Neural crest cell (in vitro differentiated cells): ENCODE results near the gene MST1R. TPM values are rescaled to one million over a fixed set of nuclear protein-coding genes. Genes with fewer than 3 reads are reported as not detected.
A peak's percentile ranks its signal among the peaks of the same experiment; 100 is the strongest.
"Not testable (repeated sequence)": the region's sequence is repeated elsewhere in the genome, so short reads cannot be mapped to it uniquely, and the experiment has no call there.

Experiments used
- DNase-seq: peaks from one replicate; pipeline ENCODE4 v3.0.0; 2021; ENCODE audit warnings: low read depth, mixed read lengths, low spot score
- H3K27ac Mint-ChIP-seq: one replicate; pipeline ENCODE4 v1.8.0; 2021; ENCODE audit warnings: mild to moderate bottlenecking, mixed read lengths; ENCODE audit not compliant: unreplicated experiment
- H3K27me3 Mint-ChIP-seq: 2 replicates; pipeline ENCODE4 v1.8.0; 2021; ENCODE audit warnings: low read depth, mild to moderate bottlenecking, mixed read lengths
- H3K36me3 Mint-ChIP-seq: 2 replicates; pipeline ENCODE4 v1.8.0; 2021; ENCODE audit warnings: low read depth, mild to moderate bottlenecking, mixed read lengths
- H3K4me1 Mint-ChIP-seq: 2 replicates; pipeline ENCODE4 v1.8.0; 2021; ENCODE audit warnings: mixed read lengths
- H3K4me3 Mint-ChIP-seq: one replicate; pipeline ENCODE4 v1.8.0; 2021; ENCODE audit warnings: mild to moderate bottlenecking, mixed read lengths
- H3K9me3 Mint-ChIP-seq: 2 replicates; pipeline ENCODE4 v1.8.0; 2021; ENCODE audit warnings: mixed read lengths
- total RNA-seq: library from RNA; stranded (reverse); gene quantifications from 2 replicates; pipeline ENCODE4 v1.2.1, GENCODE V29; 2021
- TF ChIP-seq, protein P1 (sequence below): fragments of 200-600 bp; sonication (generic); conservative IDR thresholded peaks from 2 replicates; pipeline ENCODE4 v1.5.0; 2021; ENCODE audit warnings: antibody characterized with exemption, mild to moderate bottlenecking

Gene MST1R
- total RNA-seq, 1 donor from 2014 or later = 1.4 TPM

DNA sequence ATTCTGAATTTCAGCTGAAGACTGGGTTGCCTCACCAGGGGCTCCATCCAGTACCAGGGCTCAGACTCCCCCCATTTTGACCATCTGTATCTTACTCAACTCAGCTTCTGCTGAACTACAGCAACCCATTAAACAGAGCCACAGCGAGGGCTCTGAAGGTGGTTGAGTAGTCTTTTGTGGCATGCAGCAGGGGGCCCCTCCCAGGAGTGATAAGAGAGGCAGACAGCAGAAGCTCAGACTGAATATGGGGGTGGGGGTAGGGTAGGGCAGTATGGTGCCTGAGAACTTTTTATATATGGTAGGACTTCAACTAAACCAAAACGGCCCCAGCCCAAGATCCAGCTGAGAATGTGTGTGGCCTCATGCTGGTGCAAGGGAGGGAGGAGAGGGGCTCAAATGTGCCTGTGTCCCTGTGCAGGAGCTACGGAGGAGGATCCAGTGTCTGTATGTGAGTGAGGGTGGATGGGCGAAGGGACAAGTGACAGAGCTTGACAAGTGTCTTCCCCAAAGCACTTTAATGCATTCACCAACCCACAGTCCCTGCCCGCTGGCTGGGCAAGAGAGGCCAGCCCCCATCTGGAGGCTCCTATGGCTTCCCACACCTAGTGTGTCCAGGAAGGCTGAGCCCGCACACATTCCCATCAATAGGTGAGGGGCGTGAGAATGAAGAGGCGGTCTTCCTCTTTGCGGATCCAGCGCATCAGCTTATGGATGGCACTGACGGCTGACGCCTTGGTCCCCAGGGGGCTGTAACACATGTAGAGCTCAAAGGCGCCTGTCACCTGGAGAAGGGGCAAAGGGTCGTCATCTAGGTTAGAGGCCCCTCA, 4.9 kb upstream of the MST1R start:
- no peaks in the 10 kb centered on the region for H3K27me3 Mint-ChIP-seq
- H3K36me3 Mint-ChIP-seq = no peaks in the 10 kb centered on the region
- no peak overlapping the region for H3K4me3 Mint-ChIP-seq
- H3K27ac Mint-ChIP-seq = no peak overlapping the region
- no peaks in the 10 kb centered on the region for H3K9me3 Mint-ChIP-seq
- TF ChIP-seq, protein P1, sequence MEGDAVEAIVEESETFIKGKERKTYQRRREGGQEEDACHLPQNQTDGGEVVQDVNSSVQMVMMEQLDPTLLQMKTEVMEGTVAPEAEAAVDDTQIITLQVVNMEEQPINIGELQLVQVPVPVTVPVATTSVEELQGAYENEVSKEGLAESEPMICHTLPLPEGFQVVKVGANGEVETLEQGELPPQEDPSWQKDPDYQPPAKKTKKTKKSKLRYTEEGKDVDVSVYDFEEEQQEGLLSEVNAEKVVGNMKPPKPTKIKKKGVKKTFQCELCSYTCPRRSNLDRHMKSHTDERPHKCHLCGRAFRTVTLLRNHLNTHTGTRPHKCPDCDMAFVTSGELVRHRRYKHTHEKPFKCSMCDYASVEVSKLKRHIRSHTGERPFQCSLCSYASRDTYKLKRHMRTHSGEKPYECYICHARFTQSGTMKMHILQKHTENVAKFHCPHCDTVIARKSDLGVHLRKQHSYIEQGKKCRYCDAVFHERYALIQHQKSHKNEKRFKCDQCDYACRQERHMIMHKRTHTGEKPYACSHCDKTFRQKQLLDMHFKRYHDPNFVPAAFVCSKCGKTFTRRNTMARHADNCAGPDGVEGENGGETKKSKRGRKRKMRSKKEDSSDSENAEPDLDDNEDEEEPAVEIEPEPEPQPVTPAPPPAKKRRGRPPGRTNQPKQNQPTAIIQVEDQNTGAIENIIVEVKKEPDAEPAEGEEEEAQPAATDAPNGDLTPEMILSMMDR = no peak
- peaks cover 11% of the 10 kb centered on the region for H3K4me1 Mint-ChIP-seq
- no peak for DNase-seq

DNA sequence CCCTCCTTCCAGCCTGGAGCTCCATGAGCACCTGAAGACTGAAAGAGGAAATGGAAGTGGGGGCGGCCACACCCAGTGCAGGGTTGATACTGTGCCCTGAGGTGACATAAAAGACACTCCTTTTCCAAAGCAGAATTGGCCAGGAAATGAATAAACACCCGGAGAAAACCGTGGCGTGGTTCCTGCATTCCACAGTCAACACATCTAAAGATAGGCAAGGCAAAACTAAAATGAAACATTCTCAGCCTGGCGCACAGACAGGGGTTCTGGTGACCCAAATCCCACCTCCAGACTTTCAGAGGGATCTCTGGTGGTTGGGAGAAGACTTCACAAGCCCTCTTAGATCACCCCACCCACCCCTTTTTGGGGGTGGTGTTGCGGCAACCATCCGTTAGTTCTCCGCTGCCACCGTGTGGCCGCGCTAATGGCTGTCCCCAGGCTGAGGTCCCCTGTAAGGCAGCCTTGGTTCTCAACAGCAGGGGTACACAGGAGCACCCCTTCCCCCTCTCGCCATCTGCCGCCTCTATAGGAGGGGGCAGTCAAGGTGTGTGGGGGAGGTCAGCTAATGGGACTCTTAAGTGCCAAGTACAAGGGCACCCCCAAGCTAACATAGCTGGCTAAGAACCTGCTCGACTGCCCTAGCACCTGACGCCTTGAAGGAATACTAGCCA, 2.5 kb upstream of the MST1R start:
- Mint-ChIP-seq H3K4me1 (peaks cover 11% of the 10 kb centered on the region), H3K4me3 (no peak overlapping the region), H3K27me3 (no peaks in the 10 kb centered on the region), H3K36me3 (no peaks in the 10 kb centered on the region), H3K9me3 (no peaks in the 10 kb centered on the region), H3K27ac (peak overlapping the region; percentile 19)
- TF ChIP-seq, protein P1 = peak; percentile 74
- peak; percentile 46 for DNase-seq

DNA sequence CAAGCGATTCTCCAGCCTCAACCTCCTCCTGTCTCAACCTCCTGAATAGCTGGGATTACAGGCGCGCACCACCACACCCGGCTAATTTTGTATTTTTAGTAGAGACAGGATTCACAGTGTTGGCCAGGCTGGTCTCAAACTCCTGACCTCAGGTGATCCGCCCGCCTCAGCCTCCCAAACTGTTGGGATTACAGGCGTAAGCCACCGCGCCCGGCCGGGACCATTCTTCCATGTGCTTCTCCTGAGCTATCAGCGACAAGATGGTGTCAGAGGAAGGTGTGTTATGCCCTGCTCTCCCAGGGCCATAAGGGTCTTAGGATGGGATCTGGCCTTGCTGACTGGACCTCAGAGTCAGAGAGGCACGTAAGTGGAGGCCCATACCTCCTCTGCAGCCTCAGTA, 775 bp upstream of the MST1R start:
- not testable (repeated sequence) for H3K9me3 Mint-ChIP-seq, H3K27me3 Mint-ChIP-seq, DNase-seq, H3K4me3 Mint-ChIP-seq, H3K27ac Mint-ChIP-seq, H3K36me3 Mint-ChIP-seq
- peaks cover 11% of the 10 kb centered on the region for H3K4me1 Mint-ChIP-seq

DNA sequence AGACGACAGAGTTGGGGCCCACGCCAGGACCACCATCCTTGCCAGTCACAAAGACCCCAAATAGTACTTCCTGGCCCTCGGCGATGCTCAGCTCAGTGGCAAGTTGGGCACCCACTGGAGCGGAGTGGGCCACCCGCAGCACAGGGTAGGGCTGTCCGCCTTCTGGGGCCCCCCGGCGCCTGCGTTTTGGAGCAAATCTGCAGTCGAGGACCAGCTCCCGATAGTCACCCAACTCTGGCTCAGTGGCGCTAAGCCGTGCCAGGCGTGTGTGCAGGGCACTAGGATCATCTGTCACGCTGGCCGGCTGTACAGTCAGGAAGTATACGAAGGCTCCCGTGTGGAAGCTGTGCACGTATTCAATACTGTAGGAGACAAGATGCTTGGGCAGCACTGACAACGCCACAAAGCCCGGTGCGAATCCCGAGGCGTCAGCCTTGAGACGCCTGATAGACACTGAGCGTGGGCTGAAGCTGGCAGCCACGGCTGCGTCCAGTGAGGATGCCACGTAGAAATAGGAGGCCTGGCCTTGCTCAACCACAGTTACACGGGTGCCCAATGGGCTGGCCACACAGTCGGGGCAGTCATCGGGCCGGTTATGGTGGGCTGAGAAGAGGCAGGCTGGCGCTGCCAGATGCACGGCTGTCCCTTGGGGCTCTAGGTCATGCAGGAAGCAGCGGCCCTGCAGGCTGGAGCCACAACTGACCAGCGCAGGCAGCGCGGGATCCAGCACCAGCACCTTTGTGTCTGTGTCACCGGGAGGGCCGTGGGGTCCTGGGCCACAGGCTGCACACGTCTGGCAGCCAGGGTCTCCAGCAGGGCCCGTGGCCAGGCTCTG, 945 bp downstream of the MST1R start:
- H3K4me3 Mint-ChIP-seq = no peak overlapping the region

DNA sequence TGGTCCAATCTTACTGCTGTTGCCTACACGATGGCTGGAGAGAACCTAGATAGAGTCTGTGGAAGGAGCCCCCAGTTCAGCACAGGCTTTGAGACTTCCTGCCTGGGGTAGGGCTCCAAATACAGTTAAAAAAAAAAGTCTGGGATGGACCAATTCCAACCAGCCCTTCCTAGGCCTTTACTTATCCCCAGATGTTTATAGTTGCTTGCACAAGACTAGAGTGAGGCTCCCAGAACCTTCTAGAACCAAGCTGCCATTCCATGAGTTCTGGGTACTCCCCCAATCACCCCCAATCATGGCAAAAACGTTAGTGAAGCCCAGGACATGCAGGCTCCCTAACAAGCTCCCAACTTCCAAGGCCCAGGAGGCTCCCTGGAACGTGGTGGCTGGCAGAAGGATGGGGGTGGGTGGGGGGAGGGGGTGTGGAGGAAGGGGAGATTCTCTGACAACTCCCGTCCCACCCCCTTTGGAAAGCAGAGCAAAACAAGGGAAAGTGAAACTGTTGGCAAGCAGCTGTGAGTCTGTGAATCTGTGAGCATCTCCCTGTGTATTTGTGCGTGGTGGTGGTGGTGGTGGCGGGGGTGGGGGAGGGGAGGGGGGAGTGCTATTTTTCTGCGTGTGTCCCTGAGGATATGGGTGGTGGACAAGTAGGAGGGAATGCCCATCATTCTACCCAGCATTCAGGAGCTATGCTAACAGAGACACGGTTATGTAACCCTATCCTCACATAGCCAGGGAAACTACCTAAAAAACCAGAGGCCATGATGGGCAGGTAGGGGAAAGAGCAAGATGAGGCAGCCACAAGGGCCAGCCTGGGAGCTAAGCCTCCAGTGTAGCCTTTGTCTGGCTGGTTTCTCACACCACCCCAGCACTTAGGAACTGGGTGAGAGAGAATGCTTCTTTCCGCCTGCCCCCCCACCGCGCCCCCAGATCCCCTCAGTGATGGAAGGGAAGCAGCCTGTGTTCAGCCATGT, 2.0 kb downstream of the MST1R start:
- Mint-ChIP-seq H3K9me3 (no peaks in the 10 kb centered on the region), H3K36me3 (no peaks in the 10 kb centered on the region), H3K27me3 (no peaks in the 10 kb centered on the region), H3K4me3 (no peak overlapping the region), H3K27ac (peak overlapping the region; percentile 57), H3K4me1 (peaks cover 11% of the 10 kb centered on the region)
- no peak for DNase-seq
- TF ChIP-seq, protein P1 = no peak

More for the DNA sequence above, 945 bp downstream of the MST1R start:
- peaks cover 11% of the 10 kb centered on the region for H3K4me1 Mint-ChIP-seq
- DNase-seq = no peak
- peak overlapping the region; percentile 57 for H3K27ac Mint-ChIP-seq
- no peaks in the 10 kb centered on the region for H3K9me3 Mint-ChIP-seq
- no peaks in the 10 kb centered on the region for H3K36me3 Mint-ChIP-seq
- TF ChIP-seq, protein P1 = no peak
- H3K27me3 Mint-ChIP-seq = no peaks in the 10 kb centered on the region
